IMR-90 (cell line): ENCODE data around the gene CILP.

Experiments used
- MAZ ChIP-seq: IDR thresholded peaks from 2 replicates; pipeline ENCODE4 v1.6.1; 2012; ENCODE audit warnings: low read depth, mild to moderate bottlenecking, low read length, improper control_type of control experiment, moderate library complexity, borderline replicate concordance
- POLR2A ChIP-seq: IDR thresholded peaks from 2 replicates; pipeline ENCODE4 v1.6.1; 2012; ENCODE audit warnings: mild to moderate bottlenecking, low read depth, low read length

DNA sequence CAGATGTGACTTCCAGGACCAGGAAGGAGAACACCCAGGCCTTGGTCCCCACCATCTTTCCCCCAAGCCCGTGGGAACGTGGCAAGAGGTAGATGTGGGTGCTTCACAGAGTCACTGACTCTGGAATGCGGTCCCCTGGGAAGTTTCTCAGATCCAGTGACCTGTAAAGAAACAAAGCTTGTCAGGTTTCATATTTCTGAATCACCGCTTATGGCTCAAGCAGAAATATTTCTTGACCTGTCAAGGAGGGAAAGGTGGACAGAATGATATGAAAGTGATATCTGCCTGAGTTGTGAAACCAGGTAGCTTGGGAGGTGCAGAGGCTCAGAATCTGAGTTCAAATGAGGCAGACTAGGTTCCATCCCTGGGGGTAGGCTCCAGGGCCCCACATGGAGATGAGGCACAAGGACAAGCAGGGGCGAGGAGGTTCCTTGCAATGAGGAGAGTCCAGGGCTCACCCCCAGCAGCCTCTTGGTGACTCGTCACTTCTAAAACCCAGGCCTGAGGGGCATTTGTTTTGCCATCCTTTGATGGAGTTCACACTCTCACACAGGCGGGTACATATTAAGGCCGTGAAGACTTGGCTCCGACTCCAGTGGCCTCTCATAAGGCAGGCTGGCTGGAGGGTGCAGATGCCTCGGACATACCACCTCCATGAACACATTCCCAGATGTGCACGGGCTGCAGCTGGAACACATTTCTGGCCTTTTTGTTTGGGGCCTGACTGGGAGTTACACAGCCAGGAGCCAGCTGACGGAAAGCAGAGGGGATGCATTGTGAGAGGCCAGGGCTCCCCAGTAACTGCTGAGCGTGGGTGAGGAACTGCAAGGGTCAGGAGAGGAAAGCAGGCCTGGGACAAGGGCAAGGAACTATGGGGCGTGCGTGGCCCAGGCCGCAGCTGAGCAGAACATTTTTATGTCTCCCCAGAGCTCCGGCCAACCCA lies 1.3 kb downstream of the CILP start:
- no peak for TF ChIP-seq POLR2A
- no peak for TF ChIP-seq MAZ
